HepG2 (cell line): ENCODE results near the gene ITIH2. TPM values are rescaled to one million over a fixed set of nuclear protein-coding genes. Genes with fewer than 3 reads are reported as not detected.

Experiments used
- CC2D1A ChIP-seq: sonication (generic); formaldehyde crosslinking; IDR thresholded peaks from 2 replicates; pipeline ENCODE4 v1.8.1; 2023; ENCODE audit warnings: mild to moderate bottlenecking, missing genetic modification reagents
- CEBPB ChIP-seq: IDR thresholded peaks from 2 replicates; pipeline ENCODE4 v1.6.1; 2011; ENCODE audit warnings: low read depth, low read length, improper control_type of control experiment, borderline replicate concordance
- ISX ChIP-seq: sonication (generic); formaldehyde crosslinking; conservative IDR thresholded peaks from 2 replicates; pipeline ENCODE4 v1.5.0; 2020; ENCODE audit warnings: missing genetic modification reagents
- MTERF4 ChIP-seq: sonication (generic); formaldehyde crosslinking; IDR thresholded peaks from 2 replicates; pipeline ENCODE4 v1.8.0; 2023; ENCODE audit warnings: mild to moderate bottlenecking, missing genetic modification reagents
- ONECUT2 ChIP-seq: sonication (generic); formaldehyde crosslinking; IDR thresholded peaks from 2 replicates; pipeline ENCODE4 v1.4.0; 2020; ENCODE audit warnings: missing genetic modification reagents
- TOPORS ChIP-seq: sonication (generic); formaldehyde crosslinking; IDR thresholded peaks from 2 replicates; pipeline ENCODE4 v1.8.0; 2023; ENCODE audit warnings: mild to moderate bottlenecking, missing genetic modification reagents
- ZNF562 ChIP-seq: sonication (generic); formaldehyde crosslinking; IDR thresholded peaks from 2 replicates; pipeline ENCODE4 v1.8.0; 2022; ENCODE audit warnings: missing genetic modification reagents, borderline replicate concordance
- ZNF570 ChIP-seq: sonication (generic); formaldehyde crosslinking; IDR thresholded peaks from 2 replicates; pipeline ENCODE4 v1.4.0; 2020; ENCODE audit warnings: mild to moderate bottlenecking, missing genetic modification reagents, borderline replicate concordance
- ZNF891 ChIP-seq: sonication (generic); formaldehyde crosslinking; IDR thresholded peaks from 2 replicates; pipeline ENCODE4 v1.5.0; 2020; ENCODE audit warnings: mild to moderate bottlenecking, missing genetic modification reagents
- polyA plus RNA-seq, 8 experiments: library from polyadenylated mRNA; depleted of rRNA in 3 of 8; stranded (reverse) in 7 of 8; unstranded in 1 of 8; fragments of >200 nt; fragmentation: Illumina TruSeq in 4 of 8; extraction: Trizol in 4 of 8; gene quantifications; 2 replicates each; pipeline versions ENCODE4 v1.2.1 to v1.2.3, GENCODE V29; 2011 to 2016; ENCODE audit warnings: low read depth in 4 of 8, missing spikeins in 1 of 8, mixed read lengths in 1 of 8; ENCODE audit not compliant: insufficient read depth in 1 of 8
- total RNA-seq, 5 experiments: library from RNA; depleted of rRNA; stranded (reverse); fragments of >200 nt; fragmentation: Illumina TruSeq; extraction: Trizol; gene quantifications; 2 replicates each; pipeline ENCODE4 v1.2.3, GENCODE V29; 2016; ENCODE audit warnings: low read depth in 1 of 5
- TF ChIP-seq, protein P1 (sequence below), 2 experiments: fragments of 450-650 bp in 1 of 2; sonication (generic) in 1 of 2; formaldehyde crosslinking in 1 of 2; IDR thresholded peaks; 2 replicates each; pipeline versions ENCODE4 v1.6.1 to v1.8.0; 2016 to 2022; ENCODE audit warnings: antibody characterized with exemption in 1 of 2, mild to moderate bottlenecking in 1 of 2, missing genetic modification reagents in 1 of 2
- TF ChIP-seq, protein P2 (sequence below): sonication (generic); formaldehyde crosslinking; IDR thresholded peaks from 2 replicates; pipeline ENCODE4 v1.4.0; 2020; ENCODE audit warnings: mild to moderate bottlenecking, low read depth, missing genetic modification reagents
- TF ChIP-seq, protein P3 (sequence below): sonication (generic); formaldehyde crosslinking; IDR thresholded peaks from 2 replicates; pipeline ENCODE4 v1.4.0; 2020; ENCODE audit warnings: missing genetic modification reagents, borderline replicate concordance

Gene ITIH2
- total and polyA plus RNA-seq, 2 of the 13 experiments (the other 11 are each of a cell fraction or from before 2014, with no cell fraction given) = 1,197 to 1,427 TPM

DNA sequence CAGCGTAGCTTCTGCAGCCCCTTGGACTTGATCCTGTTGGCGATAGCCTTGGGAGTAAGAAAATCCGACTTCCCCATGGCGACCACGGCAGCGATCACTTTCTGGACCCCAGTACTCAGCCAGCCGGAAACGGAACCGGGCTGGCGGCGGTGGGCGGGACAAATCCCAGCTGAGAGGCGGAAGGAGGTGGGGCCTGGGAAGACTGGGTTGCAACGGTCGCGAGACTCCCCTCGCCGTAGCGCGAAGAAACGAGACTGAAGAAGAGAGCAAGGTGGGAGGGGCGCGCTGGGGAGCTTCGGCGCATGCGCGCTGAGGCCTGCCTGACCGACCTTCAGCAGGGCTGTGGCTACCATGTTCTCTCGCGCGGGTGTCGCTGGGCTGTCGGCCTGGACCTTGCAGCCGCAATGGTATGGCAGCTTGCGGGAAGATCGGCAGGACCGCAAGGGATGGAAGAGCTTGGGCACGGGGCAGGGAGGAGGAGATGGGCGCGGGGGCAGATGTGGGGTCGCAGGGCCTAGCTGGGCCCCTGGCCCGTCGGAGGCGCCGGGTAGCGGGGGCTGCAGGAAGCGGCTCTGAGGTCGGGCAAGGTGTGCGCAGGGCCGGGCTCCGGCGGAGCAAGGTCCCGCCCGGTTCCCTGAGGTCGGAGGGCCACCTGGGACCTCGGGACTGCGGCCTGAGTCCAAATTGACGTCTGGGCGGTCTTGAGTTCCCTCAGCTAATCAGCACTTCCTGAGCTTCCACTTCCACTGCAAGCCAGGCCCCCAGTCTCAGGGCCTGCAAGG is 84.9 kb downstream of the ITIH2 start, which contains the start of the genes ATP5F1C and KIN (continued):
- TF ChIP-seq, protein P1, sequence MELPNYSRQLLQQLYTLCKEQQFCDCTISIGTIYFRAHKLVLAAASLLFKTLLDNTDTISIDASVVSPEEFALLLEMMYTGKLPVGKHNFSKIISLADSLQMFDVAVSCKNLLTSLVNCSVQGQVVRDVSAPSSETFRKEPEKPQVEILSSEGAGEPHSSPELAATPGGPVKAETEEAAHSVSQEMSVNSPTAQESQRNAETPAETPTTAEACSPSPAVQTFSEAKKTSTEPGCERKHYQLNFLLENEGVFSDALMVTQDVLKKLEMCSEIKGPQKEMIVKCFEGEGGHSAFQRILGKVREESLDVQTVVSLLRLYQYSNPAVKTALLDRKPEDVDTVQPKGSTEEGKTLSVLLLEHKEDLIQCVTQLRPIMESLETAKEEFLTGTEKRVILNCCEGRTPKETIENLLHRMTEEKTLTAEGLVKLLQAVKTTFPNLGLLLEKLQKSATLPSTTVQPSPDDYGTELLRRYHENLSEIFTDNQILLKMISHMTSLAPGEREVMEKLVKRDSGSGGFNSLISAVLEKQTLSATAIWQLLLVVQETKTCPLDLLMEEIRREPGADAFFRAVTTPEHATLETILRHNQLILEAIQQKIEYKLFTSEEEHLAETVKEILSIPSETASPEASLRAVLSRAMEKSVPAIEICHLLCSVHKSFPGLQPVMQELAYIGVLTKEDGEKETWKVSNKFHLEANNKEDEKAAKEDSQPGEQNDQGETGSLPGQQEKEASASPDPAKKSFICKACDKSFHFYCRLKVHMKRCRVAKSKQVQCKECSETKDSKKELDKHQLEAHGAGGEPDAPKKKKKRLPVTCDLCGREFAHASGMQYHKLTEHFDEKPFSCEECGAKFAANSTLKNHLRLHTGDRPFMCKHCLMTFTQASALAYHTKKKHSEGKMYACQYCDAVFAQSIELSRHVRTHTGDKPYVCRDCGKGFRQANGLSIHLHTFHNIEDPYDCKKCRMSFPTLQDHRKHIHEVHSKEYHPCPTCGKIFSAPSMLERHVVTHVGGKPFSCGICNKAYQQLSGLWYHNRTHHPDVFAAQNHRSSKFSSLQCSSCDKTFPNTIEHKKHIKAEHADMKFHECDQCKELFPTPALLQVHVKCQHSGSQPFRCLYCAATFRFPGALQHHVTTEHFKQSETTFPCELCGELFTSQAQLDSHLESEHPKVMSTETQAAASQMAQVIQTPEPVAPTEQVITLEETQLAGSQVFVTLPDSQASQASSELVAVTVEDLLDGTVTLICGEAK (IDR thresholded peaks at IDR 0.05) = peak; percentile 31; the same call in 1 of the 2 replicates
- TF ChIP-seq, protein P1 (CRISPR knock-in tag; IDR thresholded peaks at IDR 0.05) = no peak
- TF ChIP-seq, protein P2, sequence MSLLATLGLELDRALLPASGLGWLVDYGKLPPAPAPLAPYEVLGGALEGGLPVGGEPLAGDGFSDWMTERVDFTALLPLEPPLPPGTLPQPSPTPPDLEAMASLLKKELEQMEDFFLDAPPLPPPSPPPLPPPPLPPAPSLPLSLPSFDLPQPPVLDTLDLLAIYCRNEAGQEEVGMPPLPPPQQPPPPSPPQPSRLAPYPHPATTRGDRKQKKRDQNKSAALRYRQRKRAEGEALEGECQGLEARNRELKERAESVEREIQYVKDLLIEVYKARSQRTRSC (CRISPR knock-in tag) = no peak; the same call in 1 of the 2 replicates
- TF ChIP-seq MTERF4 (no peak), ZNF891 (CRISPR knock-in tag) (no peak; the same call in 1 of the 2 replicates), CC2D1A (no peak), ONECUT2 (CRISPR knock-in tag) (no peak), ISX (CRISPR knock-in tag) (no peak), TOPORS (peak; percentile 79; the same call in 1 of the 2 replicates), CEBPB (no peak), ZNF562 (CRISPR knock-in tag) (no peak), ZNF570 (CRISPR knock-in tag) (no peak)
- TF ChIP-seq, protein P3, sequence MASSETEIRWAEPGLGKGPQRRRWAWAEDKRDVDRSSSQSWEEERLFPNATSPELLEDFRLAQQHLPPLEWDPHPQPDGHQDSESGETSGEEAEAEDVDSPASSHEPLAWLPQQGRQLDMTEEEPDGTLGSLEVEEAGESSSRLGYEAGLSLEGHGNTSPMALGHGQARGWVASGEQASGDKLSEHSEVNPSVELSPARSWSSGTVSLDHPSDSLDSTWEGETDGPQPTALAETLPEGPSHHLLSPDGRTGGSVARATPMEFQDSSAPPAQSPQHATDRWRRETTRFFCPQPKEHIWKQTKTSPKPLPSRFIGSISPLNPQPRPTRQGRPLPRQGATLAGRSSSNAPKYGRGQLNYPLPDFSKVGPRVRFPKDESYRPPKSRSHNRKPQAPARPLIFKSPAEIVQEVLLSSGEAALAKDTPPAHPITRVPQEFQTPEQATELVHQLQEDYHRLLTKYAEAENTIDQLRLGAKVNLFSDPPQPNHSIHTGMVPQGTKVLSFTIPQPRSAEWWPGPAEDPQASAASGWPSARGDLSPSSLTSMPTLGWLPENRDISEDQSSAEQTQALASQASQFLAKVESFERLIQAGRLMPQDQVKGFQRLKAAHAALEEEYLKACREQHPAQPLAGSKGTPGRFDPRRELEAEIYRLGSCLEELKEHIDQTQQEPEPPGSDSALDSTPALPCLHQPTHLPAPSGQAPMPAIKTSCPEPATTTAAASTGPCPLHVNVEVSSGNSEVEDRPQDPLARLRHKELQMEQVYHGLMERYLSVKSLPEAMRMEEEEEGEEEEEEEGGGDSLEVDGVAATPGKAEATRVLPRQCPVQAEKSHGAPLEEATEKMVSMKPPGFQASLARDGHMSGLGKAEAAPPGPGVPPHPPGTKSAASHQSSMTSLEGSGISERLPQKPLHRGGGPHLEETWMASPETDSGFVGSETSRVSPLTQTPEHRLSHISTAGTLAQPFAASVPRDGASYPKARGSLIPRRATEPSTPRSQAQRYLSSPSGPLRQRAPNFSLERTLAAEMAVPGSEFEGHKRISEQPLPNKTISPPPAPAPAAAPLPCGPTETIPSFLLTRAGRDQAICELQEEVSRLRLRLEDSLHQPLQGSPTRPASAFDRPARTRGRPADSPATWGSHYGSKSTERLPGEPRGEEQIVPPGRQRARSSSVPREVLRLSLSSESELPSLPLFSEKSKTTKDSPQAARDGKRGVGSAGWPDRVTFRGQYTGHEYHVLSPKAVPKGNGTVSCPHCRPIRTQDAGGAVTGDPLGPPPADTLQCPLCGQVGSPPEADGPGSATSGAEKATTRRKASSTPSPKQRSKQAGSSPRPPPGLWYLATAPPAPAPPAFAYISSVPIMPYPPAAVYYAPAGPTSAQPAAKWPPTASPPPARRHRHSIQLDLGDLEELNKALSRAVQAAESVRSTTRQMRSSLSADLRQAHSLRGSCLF (CRISPR knock-in tag) = no peak
